B cell (primary cell): ENCODE measurements around the gene ASIC4. TPM values are rescaled to one million over a fixed set of nuclear protein-coding genes. Genes with fewer than 3 reads are reported as not detected.

Experiments used
- ATAC-seq: fragments of 200-7000 bp; cut with Tn5 transposase; one replicate; pipeline ENCODE4 v1.10.0; 2021; ENCODE audit warnings: low read depth, mild to moderate bottlenecking, moderate number of reproducible peaks, moderate library complexity
- CTCF ChIA-PET: fragments of 350-600 bp; sonication (Branson Sonifier 250); formaldehyde crosslinking; loops from one replicate; lab custom pipeline; 2021; ENCODE audit warnings: antibody characterized with exemption, inconsistent platforms; lab: Charles Lee
- POLR2A ChIA-PET: fragments of 350-600 bp; sonication (Branson Sonifier 250); formaldehyde crosslinking; loops from one replicate; lab custom pipeline; 2021; ENCODE audit warnings: antibody characterized with exemption; lab: Charles Lee
- DNase-seq: peaks from one replicate; pipeline ENCODE4 v3.0.0; 2013
- H2AFZ ChIP-seq: 2 replicates; pipeline ENCODE4 v1.6.1; 2012; ENCODE audit warnings: mild to moderate bottlenecking, low read depth, low read length; ENCODE audit not compliant: insufficient read depth, poor library complexity, severe bottlenecking
- H3K27ac ChIP-seq, 2 donors: 1 replicate in 1 of 2; 2 replicates in 1 of 2; pipeline ENCODE4 v1.5.1; 2012 to 2013; ENCODE audit warnings: low read length in 2 of 2, mild to moderate bottlenecking in 2 of 2, moderate library complexity in 1 of 2
- H3K27me3 ChIP-seq, 4 experiments: fragments of 200-600 bp in 1 of 4; sonication (generic) in 1 of 4; replicated peaks in 1 of 4; 1 replicate in 2 of 4; 2 replicates in 2 of 4; pipeline versions ENCODE4 v1.6.1 to v1.7.0; 2013 to 2016; ENCODE audit warnings: low read length in 3 of 4, mild to moderate bottlenecking in 2 of 4, mixed read lengths in 1 of 4, moderate library complexity in 1 of 4; ENCODE audit not compliant: insufficient read depth in 4 of 4, control insufficient read depth in 3 of 4; ENCODE audit errors: control extremely low read depth in 1 of 4
- H3K36me3 ChIP-seq, 2 experiments: replicated peaks in 1 of 2; 1 replicate in 1 of 2; 2 replicates in 1 of 2; pipeline versions ENCODE4 v1.6.1 to v1.7.1; 2013; ENCODE audit warnings: low read length in 1 of 2; ENCODE audit not compliant: insufficient read depth in 2 of 2, control insufficient read depth in 1 of 2; ENCODE audit errors: control extremely low read depth in 1 of 2, extremely low read depth in 1 of 2
- H3K4me1 ChIP-seq, 2 donors: fragments of 200-600 bp in 1 of 2; sonication (generic) in 1 of 2; 1 replicate in 1 of 2; 2 replicates in 1 of 2; pipeline versions ENCODE4 v1.5.1 to v1.6.1; 2013 to 2017; ENCODE audit warnings: low read length in 2 of 2; ENCODE audit not compliant: control insufficient read depth in 2 of 2, insufficient read depth in 2 of 2
- H3K4me2 ChIP-seq: replicated peaks from 2 replicates; pipeline ENCODE3; 2012; ENCODE audit warnings: mild to moderate bottlenecking, low read depth, low read length; ENCODE audit not compliant: poor library complexity, severe bottlenecking
- H3K4me3 ChIP-seq, 5 experiments: fragments of 200-600 bp in 1 of 5; sonication (generic) in 1 of 5; 1 replicate in 3 of 5; 2 replicates in 2 of 5; pipeline versions ENCODE4 v1.5.1 to v1.7.0; 2011 to 2016; ENCODE audit warnings: low read length in 4 of 5, mild to moderate bottlenecking in 4 of 5, low read depth in 2 of 5, control low read depth in 1 of 5, moderate library complexity in 1 of 5; ENCODE audit not compliant: insufficient read depth in 1 of 5; ENCODE audit errors: control extremely low read depth in 1 of 5, extremely low read depth in 1 of 5
- H3K79me2 ChIP-seq: fragments of 200-600 bp; sonication (generic); one replicate; pipeline ENCODE4 v1.6.0; 2016; ENCODE audit warnings: low read length; ENCODE audit not compliant: control insufficient read depth, insufficient read depth
- H3K9ac ChIP-seq: fragments of 200-600 bp; sonication (generic); 2 replicates; pipeline ENCODE4 v1.6.1; 2017; ENCODE audit warnings: mild to moderate bottlenecking, low read length, moderate library complexity
- H3K9me3 ChIP-seq, 3 donors: one replicate each; pipeline versions ENCODE4 v1.6.1 to v1.7.1; 2013; ENCODE audit warnings: low read length in 2 of 3; ENCODE audit not compliant: control insufficient read depth in 2 of 3, insufficient read depth in 1 of 3; ENCODE audit errors: control extremely low read depth in 1 of 3
- H4K20me1 ChIP-seq: 2 replicates; pipeline ENCODE4 v1.6.0; 2012; ENCODE audit warnings: mild to moderate bottlenecking, low read length; ENCODE audit not compliant: insufficient read depth, control insufficient read depth, poor library complexity, severe bottlenecking
- H3K27ac Mint-ChIP-seq: one replicate; pipeline ENCODE4 v1.8.0; 2021; ENCODE audit warnings: mixed read lengths
- H3K27me3 Mint-ChIP-seq: one replicate; pipeline ENCODE4 v1.8.0; 2021; ENCODE audit warnings: mixed read lengths
- H3K4me1 Mint-ChIP-seq: one replicate; pipeline ENCODE4 v1.8.0; 2021; ENCODE audit warnings: mixed read lengths
- H3K4me3 Mint-ChIP-seq: one replicate; pipeline ENCODE4 v1.8.0; 2021; ENCODE audit warnings: mixed read lengths
- H3K9me3 Mint-ChIP-seq: one replicate; pipeline ENCODE4 v1.8.0; 2022; ENCODE audit warnings: mixed read lengths; ENCODE audit not compliant: insufficient read depth
- EZH2 ChIP-seq: IDR thresholded peaks from 2 replicates; pipeline ENCODE4 v1.6.1; 2012; ENCODE audit warnings: borderline replicate concordance, low read depth, mild to moderate bottlenecking, moderate library complexity, low read length; ENCODE audit not compliant: insufficient read depth, poor library complexity, severe bottlenecking
- WGBS: methylation state at CpG from one replicate; pipeline ENCODE4 v1.1.5; 2013; ENCODE audit warnings: missing lambda C conversion rate; ENCODE audit not compliant: insufficient coverage; 5-methylcytosine and 5-hydroxymethylcytosine counted together
- intact Hi-C: fragments of 100-400 bp; cut with micrococcal nuclease; formaldehyde crosslinking; loops from one replicate; pipeline ENCODE4 v1.10.0; 2022
- polyA plus RNA-seq: library from polyadenylated mRNA; depleted of rRNA; stranded (reverse); fragments of >200 nt; gene quantifications from 2 replicates; pipeline ENCODE4 v1.2.3, GENCODE V29; 2012
- total RNA-seq, 2 donors: library from RNA; stranded (reverse); fragments of 120-200 nt in 1 of 2; gene quantifications; 1 replicate in 1 of 2; 2 replicates in 1 of 2; pipeline versions ENCODE4 v1.2.3 to v1.2.4, GENCODE V29; 2013 to 2022
- TF ChIP-seq, protein P1 (sequence below): fragments of 200-600 bp; IDR thresholded peaks from one replicate; pipeline ENCODE4 v1.8.0; 2022; ENCODE audit warnings: antibody characterized with exemption, mild to moderate bottlenecking

Gene ASIC4
- total and polyA plus RNA-seq, 2 donors (not counting 1 experiment from before 2014, with no cell fraction given): not detected

DNA sequence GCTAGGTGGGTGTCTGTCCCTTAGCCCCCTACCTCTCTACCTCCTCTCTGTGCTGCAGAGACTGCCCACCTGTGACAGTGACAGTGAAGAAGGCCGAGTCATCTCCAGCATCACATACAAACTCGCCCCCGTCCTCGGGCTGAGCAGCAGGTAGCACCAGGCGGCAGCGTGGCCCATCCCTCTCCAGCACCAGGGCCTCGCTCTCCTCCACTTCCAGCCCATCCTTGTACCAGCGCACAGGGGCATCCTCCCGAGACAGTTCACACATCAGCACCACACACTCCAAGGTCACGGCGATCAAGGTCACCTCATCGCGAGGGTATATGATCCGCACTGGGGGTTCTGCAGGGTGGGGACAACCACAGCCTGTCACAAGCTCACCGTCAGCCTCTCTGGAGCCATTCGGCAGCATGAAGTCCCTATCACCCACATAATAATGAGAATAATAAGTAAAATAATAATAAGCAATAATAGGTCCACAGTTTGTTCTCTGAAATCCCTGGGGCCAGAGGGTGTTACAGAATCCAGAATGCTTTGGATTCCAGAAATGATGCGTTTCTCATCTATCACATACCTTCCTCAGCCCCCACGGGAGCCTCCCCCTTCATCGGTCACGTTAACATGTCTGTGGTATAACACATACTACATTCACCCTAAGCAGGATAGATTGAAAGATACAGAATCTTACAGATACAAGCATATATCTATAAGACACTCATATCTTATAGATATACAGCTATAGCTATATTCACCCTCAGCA, 45.1 kb downstream of the ASIC4 start:
- Histone ChIP-seq H3K9me3 (peaks cover 0 to 6% (median 0%) of the 10 kb centered on the region in 3 donors), H3K4me2 (no peak overlapping the region)
- intact Hi-C loops: no loop called here

More for the DNA sequence above, 45.1 kb downstream of the ASIC4 start:
- Histone ChIP-seq H3K36me3 (no peaks in the 10 kb centered on the region), H3K9ac (no peak overlapping the region), H3K4me1 (no peaks in the 10 kb centered on the region), H3K4me3 (no peak overlapping the region), H4K20me1 (no peaks in the 10 kb centered on the region), H3K27me3 (peaks cover 0 to 22% (median 3%) of the 10 kb centered on the region in 4 experiments), H3K27ac (no peak overlapping the region), H2AFZ (no peak overlapping the region), H3K79me2 (no peaks in the 10 kb centered on the region)
- 91% methylated on average over 11 of the region's 20 CpGs for WGBS
- no peaks in the 10 kb centered on the region for H3K9me3 Mint-ChIP-seq
- ChIA-PET POLR2A (no interaction called here), CTCF (interaction anchor here (0.9 to 2.5 kb wide), 9 partner anchors 11 to 156 kb away, joined by 3 to 11 read pairs (median 5); partner anchors contain the start of gene CHPF)
- H3K27me3 Mint-ChIP-seq: peaks cover 35% of the 10 kb centered on the region
- DNase-seq (no peak), ATAC-seq (no peak)
- H3K27ac Mint-ChIP-seq: no peak overlapping the region
- no peak for TF ChIP-seq EZH2
- TF ChIP-seq, protein P1, sequence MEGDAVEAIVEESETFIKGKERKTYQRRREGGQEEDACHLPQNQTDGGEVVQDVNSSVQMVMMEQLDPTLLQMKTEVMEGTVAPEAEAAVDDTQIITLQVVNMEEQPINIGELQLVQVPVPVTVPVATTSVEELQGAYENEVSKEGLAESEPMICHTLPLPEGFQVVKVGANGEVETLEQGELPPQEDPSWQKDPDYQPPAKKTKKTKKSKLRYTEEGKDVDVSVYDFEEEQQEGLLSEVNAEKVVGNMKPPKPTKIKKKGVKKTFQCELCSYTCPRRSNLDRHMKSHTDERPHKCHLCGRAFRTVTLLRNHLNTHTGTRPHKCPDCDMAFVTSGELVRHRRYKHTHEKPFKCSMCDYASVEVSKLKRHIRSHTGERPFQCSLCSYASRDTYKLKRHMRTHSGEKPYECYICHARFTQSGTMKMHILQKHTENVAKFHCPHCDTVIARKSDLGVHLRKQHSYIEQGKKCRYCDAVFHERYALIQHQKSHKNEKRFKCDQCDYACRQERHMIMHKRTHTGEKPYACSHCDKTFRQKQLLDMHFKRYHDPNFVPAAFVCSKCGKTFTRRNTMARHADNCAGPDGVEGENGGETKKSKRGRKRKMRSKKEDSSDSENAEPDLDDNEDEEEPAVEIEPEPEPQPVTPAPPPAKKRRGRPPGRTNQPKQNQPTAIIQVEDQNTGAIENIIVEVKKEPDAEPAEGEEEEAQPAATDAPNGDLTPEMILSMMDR: no peak
- H3K4me3 Mint-ChIP-seq: no peak overlapping the region
- no peaks in the 10 kb centered on the region for H3K4me1 Mint-ChIP-seq
